Measurements from ENCODE around the gene TMEM165. TPM values are rescaled to one million over a fixed set of nuclear protein-coding genes. Genes with fewer than 3 reads are reported as not detected.
"Not testable (repeated sequence)": the region's sequence is repeated elsewhere in the genome, so short reads cannot be mapped to it uniquely, and the experiment has no call there.

Gene TMEM165
- total RNA-seq, 2 donors from 2014 or later, result 75.5 to 90.1 TPM

- H3K27ac ChIP-seq, result no peak overlapping the region
- H3K36me3 ChIP-seq, result no peaks in the 10 kb centered on the region
- no peak for DNase-seq (ENCODE audit: low spot score)
- H3K4me3 ChIP-seq, result no peak overlapping the region
- no peak for TF ChIP-seq CTCF (IDR thresholded peaks at IDR 0.05)
- H3K4me1 ChIP-seq, result peaks cover 0 to 6% of the 10 kb centered on the region in 2 donors
- H3K9me3 ChIP-seq, result no peaks in the 10 kb centered on the region
- H3K27me3 ChIP-seq, result no peaks in the 10 kb centered on the region
Measured at GRCh38 chr4:55351824-55352223, 43.9 kb upstream of the TMEM165 start.

GRCh38 chr4:55352726-55353125 lies 43.0 kb upstream of the TMEM165 start:
- no peak for TF ChIP-seq CTCF (IDR thresholded peaks at IDR 0.05)
- Histone ChIP-seq H3K4me3 (no peak overlapping the region), H3K4me1 (peaks cover 0 to 4% of the 10 kb centered on the region in 2 donors), H3K36me3 (no peaks in the 10 kb centered on the region), H3K9me3 (no peaks in the 10 kb centered on the region), H3K27me3 (no peaks in the 10 kb centered on the region), H3K27ac (no peak overlapping the region)
- DNase-seq (ENCODE audit: low spot score), result no peak

GRCh38 chr4:55353228-55353747 lies 42.5 kb upstream of the TMEM165 start:
- DNase-seq (ENCODE audit: low spot score); H3K9me3 ChIP-seq; H3K36me3 ChIP-seq; H3K27ac ChIP-seq; H3K4me3 ChIP-seq; H3K4me1 ChIP-seq; H3K27me3 ChIP-seq: not testable (repeated sequence)

- Histone ChIP-seq H3K36me3 (no peaks in the 10 kb centered on the region), H3K9me3 (no peaks in the 10 kb centered on the region), H3K4me3 (no peak overlapping the region), H3K27ac (no peak overlapping the region), H3K4me1 (peaks cover 0 to 21% of the 10 kb centered on the region in 2 donors), H3K27me3 (no peaks in the 10 kb centered on the region)
- DNase-seq (ENCODE audit: low spot score), result no peak
- no peak for TF ChIP-seq CTCF (IDR thresholded peaks at IDR 0.05)
Measured at GRCh38 chr4:55354648-55355047, 41.1 kb upstream of the TMEM165 start.

GRCh38 chr4:55355555-55355954 lies 40.2 kb upstream of the TMEM165 start:
- Histone ChIP-seq H3K36me3 (no peaks in the 10 kb centered on the region), H3K4me3 (no peak overlapping the region), H3K4me1 (peaks cover 0 to 27% of the 10 kb centered on the region in 2 donors), H3K27me3 (no peaks in the 10 kb centered on the region), H3K27ac (no peak overlapping the region), H3K9me3 (no peaks in the 10 kb centered on the region)
- TF ChIP-seq CTCF (IDR thresholded peaks at IDR 0.05), result no peak
- no peak for DNase-seq (ENCODE audit: low spot score)

GRCh38 chr4:55356991-55357461 lies 38.7 kb upstream of the TMEM165 start:
- H3K9me3 ChIP-seq, result no peaks in the 10 kb centered on the region
- no peak overlapping the region for H3K4me3 ChIP-seq
- H3K4me1 ChIP-seq, result peaks cover 0 to 27% of the 10 kb centered on the region in 2 donors
- no peak overlapping the region for H3K27ac ChIP-seq
- TF ChIP-seq CTCF (IDR thresholded peaks at IDR 0.05), result no peak
- no peaks in the 10 kb centered on the region for H3K27me3 ChIP-seq
- H3K36me3 ChIP-seq, result no peaks in the 10 kb centered on the region
- no peak for DNase-seq (ENCODE audit: low spot score)

Measured in right atrium auricular region (tissue), 2 donors.